CD14-positive monocyte (primary cell): ENCODE data around the gene GAPVD1. TPM values are rescaled to one million over a fixed set of nuclear protein-coding genes. Genes with fewer than 3 reads are reported as not detected.

Experiments
- DNase-seq, 3 donors: peaks; one replicate each; pipeline ENCODE4 v3.0.0-alpha.2; 2011 to 2022
- H2AFZ ChIP-seq: 2 replicates; pipeline ENCODE4 v1.6.0; 2012; ENCODE audit warnings: mild to moderate bottlenecking, low read depth, low read length, inconsistent platforms; ENCODE audit not compliant: insufficient read depth, poor library complexity, severe bottlenecking
- H3K27ac ChIP-seq, 2 donors: 1 replicate in 1 of 2; 2 replicates in 1 of 2; pipeline ENCODE4 v1.5.1; 2012 to 2013; ENCODE audit warnings: low read length in 2 of 2, control low read depth in 1 of 2, inconsistent platforms in 1 of 2, low read depth in 1 of 2, mild to moderate bottlenecking in 1 of 2
- H3K27me3 ChIP-seq, 2 donors: one replicate each; pipeline versions ENCODE4 v1.6.0 to v1.6.1; 2011 to 2013; ENCODE audit warnings: low read length in 2 of 2; ENCODE audit not compliant: control insufficient read depth in 2 of 2, insufficient read depth in 2 of 2
- H3K36me3 ChIP-seq, 2 donors: replicated peaks in 1 of 2; 1 replicate in 1 of 2; 2 replicates in 1 of 2; pipeline versions ENCODE4 v1.5.1 to v1.6.1; 2012 to 2013; ENCODE audit warnings: low read length in 2 of 2, control low read depth in 1 of 2, inconsistent platforms in 1 of 2, mild to moderate bottlenecking in 1 of 2; ENCODE audit not compliant: insufficient read depth in 2 of 2, control insufficient read depth in 1 of 2
- H3K4me1 ChIP-seq, 2 donors: 1 replicate in 1 of 2; 2 replicates in 1 of 2; pipeline versions ENCODE4 v1.5.1 to v1.6.1; 2012 to 2013; ENCODE audit warnings: low read length in 2 of 2, control low read depth in 1 of 2, inconsistent platforms in 1 of 2, mild to moderate bottlenecking in 1 of 2, moderate library complexity in 1 of 2; ENCODE audit not compliant: insufficient read depth in 2 of 2, control insufficient read depth in 1 of 2
- H3K4me2 ChIP-seq: replicated peaks from 2 replicates; pipeline ENCODE3; 2012; ENCODE audit warnings: low read length, moderate library complexity, mild to moderate bottlenecking; ENCODE audit not compliant: poor library complexity, severe bottlenecking; ENCODE audit errors: extremely low read depth
- H3K4me3 ChIP-seq, 3 experiments: fragments of 200-600 bp in 1 of 3; sonication (generic) in 1 of 3; replicated peaks in 1 of 3; 1 replicate in 2 of 3; 2 replicates in 1 of 3; pipeline ENCODE4 v1.5.1; 2011 to 2013; ENCODE audit warnings: low read length in 3 of 3, mild to moderate bottlenecking in 3 of 3, control low read depth in 2 of 3, low read depth in 2 of 3, inconsistent platforms in 1 of 3, moderate library complexity in 1 of 3
- H3K79me2 ChIP-seq: 2 replicates; pipeline ENCODE4 v1.6.0; 2012; ENCODE audit warnings: mild to moderate bottlenecking, control low read depth, inconsistent platforms, low read length, moderate library complexity; ENCODE audit not compliant: insufficient read depth
- H3K9ac ChIP-seq: 2 replicates; pipeline ENCODE4 v1.6.0; 2017; ENCODE audit warnings: low read length, mild to moderate bottlenecking; ENCODE audit not compliant: insufficient read depth, poor library complexity, severe bottlenecking
- H3K9me3 ChIP-seq, 2 donors: replicated peaks in 1 of 2; 1 replicate in 1 of 2; 2 replicates in 1 of 2; pipeline versions ENCODE4 v1.5.1 to v1.6.1; 2012 to 2013; ENCODE audit warnings: low read length in 2 of 2, control low read depth in 1 of 2; ENCODE audit not compliant: control insufficient read depth in 1 of 2, insufficient read depth in 1 of 2
- H4K20me1 ChIP-seq: 2 replicates; pipeline ENCODE4 v1.6.0; 2012; ENCODE audit warnings: mild to moderate bottlenecking, low read length, control low read depth, moderate library complexity; ENCODE audit not compliant: insufficient read depth
- H3K27ac Mint-ChIP-seq, 7 donors: one replicate each; pipeline ENCODE4 v1.8.0; 2020; ENCODE audit warnings: mild to moderate bottlenecking in 7 of 7, mixed read lengths in 7 of 7, moderate library complexity in 6 of 7, inconsistent platforms in 2 of 7
- H3K27me3 Mint-ChIP-seq, 3 donors: one replicate each; pipeline ENCODE4 v1.8.0; 2021 to 2022; ENCODE audit warnings: low read depth in 3 of 3, mild to moderate bottlenecking in 3 of 3, mixed read lengths in 3 of 3, moderate library complexity in 3 of 3, inconsistent platforms in 1 of 3
- H3K36me3 Mint-ChIP-seq, 2 donors: one replicate each; pipeline ENCODE4 v1.8.0; 2020; ENCODE audit warnings: mixed read lengths in 2 of 2, inconsistent platforms in 1 of 2, mild to moderate bottlenecking in 1 of 2
- H3K4me1 Mint-ChIP-seq: one replicate; pipeline ENCODE4 v1.8.0; 2020; ENCODE audit warnings: mild to moderate bottlenecking, mixed read lengths
- H3K4me3 Mint-ChIP-seq, 2 donors: one replicate each; pipeline ENCODE4 v1.8.0; 2020; ENCODE audit warnings: mild to moderate bottlenecking in 2 of 2, mixed read lengths in 2 of 2, moderate library complexity in 1 of 2
- H3K9me3 Mint-ChIP-seq, 7 donors: one replicate each; pipeline ENCODE4 v1.8.0; 2020 to 2022; ENCODE audit warnings: mixed read lengths in 7 of 7, mild to moderate bottlenecking in 6 of 7, moderate library complexity in 6 of 7, inconsistent platforms in 2 of 7
- CTCF ChIP-seq: fragments of 200-600 bp; IDR thresholded peaks from one replicate; pipeline ENCODE4 v1.8.0; 2022; ENCODE audit warnings: antibody characterized with exemption, mild to moderate bottlenecking
- WGBS: methylation state at CpG from one replicate; pipeline ENCODE4 v1.1.5; 2013; ENCODE audit warnings: missing lambda C conversion rate; ENCODE audit not compliant: insufficient coverage; 5-methylcytosine and 5-hydroxymethylcytosine counted together
- intact Hi-C, 2 donors: fragments of 100-400 bp; cut with micrococcal nuclease; formaldehyde crosslinking; loops; one replicate each; pipeline versions ENCODE4 v1.15.0 to v1.15.1; 2023
- polyA plus RNA-seq, 3 donors: library from polyadenylated mRNA; depleted of rRNA in 1 of 3; unstranded in 2 of 3; stranded (reverse) in 1 of 3; fragments of 300-500 nt in 2 of 3; fragments of >200 nt in 1 of 3; fragmentation: Illumina TruSeq in 2 of 3; gene quantifications; 1 replicate in 2 of 3; 2 replicates in 1 of 3; pipeline ENCODE4 v1.2.3, GENCODE V29; 2012 to 2021

GAPVD1 gene
- polyA plus RNA-seq, 3 donors, result 18.7 to 49.2 (median 30.5) TPM

GRCh38 chr9:125400725-125401716 lies 139.4 kb downstream of the GAPVD1 start:
- no peak overlapping the region for H3K4me2 ChIP-seq
- no peak for DNase-seq
- H3K27ac ChIP-seq, result no peak overlapping the region
- Mint-ChIP-seq H3K27me3 (peaks cover 1 to 6% (median 2%) of the 10 kb centered on the region in 3 donors), H3K27ac (peak overlapping the region in 1 of 7 donors; percentile 57), H3K9me3 (no peaks in the 10 kb centered on the region), H3K4me3 (no peak overlapping the region), H3K36me3 (no peaks in the 10 kb centered on the region), H3K4me1 (no peaks in the 10 kb centered on the region)
- H3K4me3 ChIP-seq, result no peak overlapping the region
- H3K4me1 ChIP-seq, result no peaks in the 10 kb centered on the region
- H3K9me3 ChIP-seq, result no peaks in the 10 kb centered on the region
- H2AFZ ChIP-seq, result no peak overlapping the region
- TF ChIP-seq CTCF, result no peak
- no peaks in the 10 kb centered on the region for H3K79me2 ChIP-seq
- WGBS, result 92% methylated on average over 8 of the region's 12 CpGs
- no peaks in the 10 kb centered on the region for H4K20me1 ChIP-seq
- no peaks in the 10 kb centered on the region for H3K36me3 ChIP-seq
- intact Hi-C loops, result loop anchor here in 1 of 2 donors (10.0 kb wide), 2 partner anchors 704 to 1094 kb away; no protein-coding TSS in a partner anchor
- H3K27me3 ChIP-seq, result no peaks in the 10 kb centered on the region
- H3K9ac ChIP-seq, result no peak overlapping the region

- no peaks in the 10 kb centered on the region for H4K20me1 ChIP-seq
- peak overlapping the region in 1 of 7 donors; percentile 53 for H3K27ac Mint-ChIP-seq
- no peak for TF ChIP-seq CTCF
- no peaks in the 10 kb centered on the region for H3K36me3 ChIP-seq
- no peak overlapping the region for H3K4me2 ChIP-seq
- H3K27ac ChIP-seq, result no peak overlapping the region
- no peak overlapping the region for H3K4me3 Mint-ChIP-seq
- H3K4me3 ChIP-seq, result no peak overlapping the region
- H3K9me3 ChIP-seq, result no peaks in the 10 kb centered on the region
- WGBS, result 93% methylated on average over 2 of the region's 7 CpGs
- intact Hi-C loops, result loop anchor here (5.0 to 10.0 kb wide), 4 partner anchors 700 to 1090 kb away; no protein-coding TSS in a partner anchor
- H3K4me1 ChIP-seq, result peaks cover 8 to 15% of the 10 kb centered on the region in 2 donors
- H3K36me3 Mint-ChIP-seq, result peaks cover 0 to 3% of the 10 kb centered on the region in 2 donors
- H3K27me3 ChIP-seq, result peaks cover 0 to 17% of the 10 kb centered on the region in 2 donors
- H3K4me1 Mint-ChIP-seq, result peaks cover 15% of the 10 kb centered on the region
- DNase-seq, result no peak
- H3K9me3 Mint-ChIP-seq, result peaks cover 0 to 4% (median 0%) of the 10 kb centered on the region in 7 donors
- no peak overlapping the region for H3K9ac ChIP-seq
- no peaks in the 10 kb centered on the region for H3K79me2 ChIP-seq
- H2AFZ ChIP-seq, result no peak overlapping the region
- H3K27me3 Mint-ChIP-seq, result peaks cover 19 to 27% (median 27%) of the 10 kb centered on the region in 3 donors
Measured at GRCh38 chr9:125404733-125405132, 143.1 kb downstream of the GAPVD1 start.
